NCI-H2107 treated with DMSO at 0.1 percent for 48 hours (cell line): ENCODE measurements around the gene RNF157.

Source experiments
- DNase-seq: peaks from one replicate; lab custom pipeline; 2025; ENCODE audit not compliant: unreplicated experiment; lab: John Stamatoyannopoulos, UW

Gene RNF157

GRCh38 chr17:76142585-76143041, 97.7 kb downstream of the RNF157 start:
- DNase-seq, result no peak

GRCh38 chr17:76142039-76142584, 98.2 kb downstream of the RNF157 start:
- peak; percentile 22 for DNase-seq

GRCh38 chr17:76141212-76142038, 98.9 kb downstream of the RNF157 start, which contains the start of gene FOXJ1:
Gene FOXJ1 (minus strand): TSS chr17:76141245. CDS start chr17:76140395, 850 bp downstream.
- DNase-seq, result peak; percentile 85

GRCh38 chr17:76140661-76141211, 99.6 kb downstream of the RNF157 start:
- no peak for DNase-seq

- DNase-seq, result no peak
Observed at GRCh38 chr17:76139801-76140660, 100.3 kb downstream of the RNF157 start.

GRCh38 chr17:76138896-76139752, 101.2 kb downstream of the RNF157 start:
- no peak for DNase-seq

- DNase-seq, result peak; percentile 65
Observed at GRCh38 chr17:76138234-76138895, 101.9 kb downstream of the RNF157 start.

GRCh38 chr17:76137351-76138233, 102.7 kb downstream of the RNF157 start:
- DNase-seq, result no peak

- no peak for DNase-seq
Observed at GRCh38 chr17:76137001-76137350, 103.3 kb downstream of the RNF157 start.

- DNase-seq, result no peak
Observed at GRCh38 chr17:76136276-76137000, 103.9 kb downstream of the RNF157 start.

- DNase-seq, result no peak
Observed at GRCh38 chr17:76135810-76136188, 104.5 kb downstream of the RNF157 start.

GRCh38 chr17:76134911-76135809, 105.1 kb downstream of the RNF157 start:
- no peak for DNase-seq

- peak; percentile 80 for DNase-seq
Observed at GRCh38 chr17:76132574-76133338, 107.5 kb downstream of the RNF157 start.

- DNase-seq, result peak; percentile 69
Observed at GRCh38 chr17:76131692-76132573, 108.4 kb downstream of the RNF157 start.

- DNase-seq, result no peak
Observed at GRCh38 chr17:76131051-76131691, 109.1 kb downstream of the RNF157 start.
